A673 (cell line): ENCODE measurements around the gene LILRB1. TPM values are rescaled to one million over a fixed set of nuclear protein-coding genes. Genes with fewer than 3 reads are reported as not detected.
"Not testable (repeated sequence)": the region's sequence is repeated elsewhere in the genome, so short reads cannot be mapped to it uniquely, and the experiment has no call there.

Experiments used
- BruUV-seq: library from RNA; stranded (reverse); fragments of 400-500 nt; replicated peaks from 2 replicates; lab custom pipeline; 2021; lab: Mats Ljungman, UMichigan
- CTCF ChIA-PET: fragments of 300-600 bp; sonication (Branson Sonifier 250); formaldehyde crosslinking; loops from one replicate; lab custom pipeline; 2022; ENCODE audit warnings: antibody characterized with exemption; lab: Charles Lee
- POLR2A ChIA-PET: fragments of 300-600 bp; sonication (Branson Sonifier 250); formaldehyde crosslinking; loops from one replicate; lab custom pipeline; 2022; ENCODE audit warnings: antibody characterized with exemption; ENCODE audit not compliant: low non-redundant PET; lab: Charles Lee
- DNase-seq: peaks from one replicate; pipeline ENCODE4 v3.0.0-alpha.2; 2015; ENCODE audit warnings: low spot score
- H3K27ac ChIP-seq: fragments of 200-600 bp; sonication (generic); 2 replicates; pipeline ENCODE4 v1.5.1; 2016; ENCODE audit warnings: mixed run types, low read depth, mild to moderate bottlenecking, mixed read lengths, antibody characterized with exemption, low read length; ENCODE audit not compliant: poor library complexity, severe bottlenecking
- H3K27me3 ChIP-seq: fragments of 200-600 bp; sonication (generic); replicated peaks from 2 replicates; pipeline ENCODE4 v1.6.1; 2017; ENCODE audit warnings: mixed run types, low read depth, mild to moderate bottlenecking, mixed read lengths, antibody characterized with exemption, low read length; ENCODE audit not compliant: insufficient read depth, poor library complexity
- H3K36me3 ChIP-seq: fragments of 200-600 bp; sonication (generic); 2 replicates; pipeline ENCODE4 v1.6.1; 2016; ENCODE audit warnings: mixed run types, mild to moderate bottlenecking, mixed read lengths, antibody characterized with exemption, low read length; ENCODE audit not compliant: insufficient read depth, poor library complexity, severe bottlenecking
- H3K4me1 ChIP-seq: fragments of 200-600 bp; sonication (generic); 2 replicates; pipeline ENCODE4 v1.6.1; 2017; ENCODE audit warnings: mixed run types, mild to moderate bottlenecking, mixed read lengths, antibody characterized with exemption, low read length; ENCODE audit not compliant: insufficient read depth, poor library complexity, severe bottlenecking
- H3K4me3 ChIP-seq: fragments of 200-600 bp; sonication (generic); 2 replicates; pipeline ENCODE4 v1.5.1; 2016; ENCODE audit warnings: low read depth, mixed run types, mild to moderate bottlenecking, mixed read lengths, low read length; ENCODE audit not compliant: poor library complexity, severe bottlenecking
- H3K9me3 ChIP-seq: fragments of 200-600 bp; sonication (generic); 2 replicates; pipeline ENCODE4 v1.6.1; 2016; ENCODE audit warnings: mixed run types, low read depth, mild to moderate bottlenecking, mixed read lengths, antibody characterized with exemption, low read length; ENCODE audit not compliant: poor library complexity, severe bottlenecking
- EZH2 ChIP-seq: fragments of 200-600 bp; sonication (generic); IDR thresholded peaks from 2 replicates; pipeline ENCODE4 v1.6.1; 2017; ENCODE audit warnings: borderline replicate concordance, low read depth, mild to moderate bottlenecking, mixed read lengths, antibody characterized with exemption, low read length; ENCODE audit not compliant: poor library complexity, severe bottlenecking
- intact Hi-C: fragments of 100-400 bp; cut with micrococcal nuclease; formaldehyde crosslinking; loops from one replicate; pipeline ENCODE4 v1.10.0; 2022; ENCODE audit not compliant: unreplicated experiment
- total RNA-seq: library from RNA; stranded (reverse); gene quantifications from 2 replicates; pipeline ENCODE4 v1.2.3, GENCODE V29; 2021
- TF ChIP-seq, protein P1 (sequence below): fragments of 300-800, 200-600 bp; sonication (generic); conservative IDR thresholded peaks from 2 replicates; pipeline ENCODE4 v1.5.1; 2017; ENCODE audit warnings: low read depth, mild to moderate bottlenecking, antibody characterized with exemption, low read length, moderate library complexity, mixed read lengths

LILRB1 gene
- total RNA-seq, 1 experiment from 2014 or later = not detected

DNA sequence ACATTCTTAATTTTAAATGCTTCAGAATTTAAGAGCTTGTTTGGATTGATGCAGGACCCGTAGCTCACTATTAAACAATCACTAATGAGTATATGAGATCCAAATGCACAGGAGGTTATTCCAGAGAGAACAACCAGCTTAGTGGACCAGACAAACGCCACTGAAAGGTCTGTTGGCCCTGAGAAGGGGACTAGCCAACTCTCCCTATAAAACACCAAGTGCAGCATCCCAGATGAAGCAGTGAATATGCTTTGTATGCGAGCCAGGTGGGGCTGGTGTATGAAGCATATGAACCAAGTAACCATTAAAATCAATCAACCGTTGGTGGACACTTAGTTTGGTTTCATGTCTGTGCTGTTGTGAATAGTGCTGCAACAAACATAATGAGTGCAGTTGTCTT is 9.8 kb upstream of the LILRB1 start:
- H3K9me3 ChIP-seq = no peaks in the 10 kb centered on the region

DNA sequence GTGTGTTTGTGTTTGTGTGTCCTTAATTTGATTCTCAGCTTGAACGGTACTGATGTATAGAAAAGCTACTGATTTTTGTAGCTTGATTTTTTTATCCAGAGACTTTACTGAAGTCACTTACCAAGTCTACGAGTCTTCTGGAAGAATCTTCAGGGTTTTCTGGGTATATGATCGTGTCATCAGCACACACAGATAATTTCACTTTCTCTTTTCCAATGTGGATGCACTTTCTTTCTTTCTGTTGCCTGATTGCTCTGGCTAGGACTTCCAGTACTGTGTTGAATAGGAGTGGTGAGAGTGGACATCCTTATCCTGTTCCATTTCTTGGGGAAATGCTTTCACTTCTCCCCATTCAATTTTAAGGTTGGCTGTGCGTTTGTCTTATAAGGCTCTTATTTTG is 7.9 kb upstream of the LILRB1 start:
- Histone ChIP-seq H3K4me1 (no peaks in the 10 kb centered on the region), H3K9me3 (no peaks in the 10 kb centered on the region), H3K36me3 (no peaks in the 10 kb centered on the region), H3K4me3 (no peak overlapping the region), H3K27ac (no peak overlapping the region), H3K27me3 (peaks cover 18% of the 10 kb centered on the region)
- no peak for DNase-seq
- no TSS peak for BruUV-seq
- TF ChIP-seq, protein P1, sequence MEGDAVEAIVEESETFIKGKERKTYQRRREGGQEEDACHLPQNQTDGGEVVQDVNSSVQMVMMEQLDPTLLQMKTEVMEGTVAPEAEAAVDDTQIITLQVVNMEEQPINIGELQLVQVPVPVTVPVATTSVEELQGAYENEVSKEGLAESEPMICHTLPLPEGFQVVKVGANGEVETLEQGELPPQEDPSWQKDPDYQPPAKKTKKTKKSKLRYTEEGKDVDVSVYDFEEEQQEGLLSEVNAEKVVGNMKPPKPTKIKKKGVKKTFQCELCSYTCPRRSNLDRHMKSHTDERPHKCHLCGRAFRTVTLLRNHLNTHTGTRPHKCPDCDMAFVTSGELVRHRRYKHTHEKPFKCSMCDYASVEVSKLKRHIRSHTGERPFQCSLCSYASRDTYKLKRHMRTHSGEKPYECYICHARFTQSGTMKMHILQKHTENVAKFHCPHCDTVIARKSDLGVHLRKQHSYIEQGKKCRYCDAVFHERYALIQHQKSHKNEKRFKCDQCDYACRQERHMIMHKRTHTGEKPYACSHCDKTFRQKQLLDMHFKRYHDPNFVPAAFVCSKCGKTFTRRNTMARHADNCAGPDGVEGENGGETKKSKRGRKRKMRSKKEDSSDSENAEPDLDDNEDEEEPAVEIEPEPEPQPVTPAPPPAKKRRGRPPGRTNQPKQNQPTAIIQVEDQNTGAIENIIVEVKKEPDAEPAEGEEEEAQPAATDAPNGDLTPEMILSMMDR = no peak
- TF ChIP-seq EZH2 = no peak
- intact Hi-C loops = no loop called here
- ChIA-PET CTCF (no interaction called here), POLR2A (no interaction called here)

More for the DNA sequence above, 9.8 kb upstream of the LILRB1 start:
- peaks cover 11% of the 10 kb centered on the region for H3K27me3 ChIP-seq
- no peak overlapping the region for H3K27ac ChIP-seq
- no peaks in the 10 kb centered on the region for H3K36me3 ChIP-seq
- no peak for DNase-seq
- no peaks in the 10 kb centered on the region for H3K4me1 ChIP-seq
- intact Hi-C loops = no loop called here
- CTCF ChIA-PET = interaction anchor here (0.6 kb wide), 1 partner anchor 57 kb away, joined by 6 read pairs; no protein-coding TSS in a partner anchor
- BruUV-seq = no TSS peak
- TF ChIP-seq, protein P1 = no peak
- TF ChIP-seq EZH2 = no peak
- H3K4me3 ChIP-seq = no peak overlapping the region
- POLR2A ChIA-PET = no interaction called here

DNA sequence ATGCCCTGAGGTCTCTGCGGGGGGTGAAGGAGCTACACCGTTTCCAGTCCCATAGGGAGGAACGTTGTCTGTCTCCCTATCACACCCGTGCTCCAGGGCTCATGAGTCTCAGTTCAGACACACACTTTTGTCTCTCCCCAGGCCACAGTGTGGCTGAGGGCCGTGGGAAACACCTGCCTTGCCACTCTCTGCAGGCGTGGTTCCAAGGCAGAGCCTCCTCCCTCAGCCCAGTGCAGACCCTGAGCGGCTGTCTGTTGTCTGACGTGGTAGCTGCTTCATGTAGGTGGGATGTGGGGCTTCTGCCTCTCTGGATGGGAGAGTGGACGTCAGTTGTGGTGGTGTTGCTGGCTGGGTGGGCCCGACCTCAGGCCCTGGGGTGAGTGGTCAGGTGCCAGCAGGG is 6.0 kb upstream of the LILRB1 start:
- H3K4me1 ChIP-seq, H3K4me3 ChIP-seq, POLR2A ChIA-PET, H3K9me3 ChIP-seq, BruUV-seq, DNase-seq, intact Hi-C loops, H3K27ac ChIP-seq, CTCF ChIA-PET, H3K36me3 ChIP-seq: not testable (repeated sequence)
- peaks cover 34% of the 10 kb centered on the region for H3K27me3 ChIP-seq

DNA sequence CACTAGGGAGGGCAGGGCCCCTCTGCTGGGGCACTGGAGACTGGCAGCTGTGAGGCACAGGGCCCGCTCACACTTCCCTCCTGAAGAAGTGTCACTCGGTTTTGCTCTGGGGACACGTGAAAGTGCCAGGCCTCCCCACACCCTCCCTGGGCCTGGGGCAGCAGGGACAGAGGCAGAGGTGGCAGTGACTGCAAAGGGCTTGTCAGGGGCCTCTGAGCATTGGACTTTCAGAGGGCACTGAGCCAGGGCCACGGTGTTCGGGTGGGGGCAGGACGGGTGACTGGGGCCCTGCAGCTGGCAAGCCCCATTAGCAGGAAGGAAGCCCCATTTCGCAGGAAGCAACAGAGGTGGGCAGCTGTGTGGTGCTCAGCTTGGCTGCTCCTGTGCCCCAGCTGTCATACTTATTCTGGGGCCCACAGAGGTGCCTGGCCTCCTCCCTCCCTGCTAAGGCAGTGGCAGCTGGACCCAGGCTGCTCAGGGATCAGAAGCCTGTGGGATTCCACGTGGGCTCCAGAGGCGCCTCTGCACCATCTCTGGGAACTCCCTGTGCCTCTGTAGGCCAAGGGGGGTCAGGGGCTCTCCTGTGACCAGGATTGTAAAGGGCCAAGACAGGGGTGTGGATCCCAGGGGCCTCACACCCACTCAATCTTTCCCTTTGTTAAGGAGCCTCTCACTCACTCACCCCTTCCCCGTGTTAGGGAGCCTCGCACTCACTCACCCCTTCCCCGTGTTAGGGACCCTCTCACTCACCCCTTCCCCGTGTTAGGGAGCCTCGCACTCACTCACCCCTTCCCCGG is 5.2 kb upstream of the LILRB1 start:
- BruUV-seq, H3K4me1 ChIP-seq, POLR2A ChIA-PET, CTCF ChIA-PET, DNase-seq, H3K4me3 ChIP-seq, intact Hi-C loops, H3K27ac ChIP-seq, H3K9me3 ChIP-seq, H3K36me3 ChIP-seq: not testable (repeated sequence)
- H3K27me3 ChIP-seq = peaks cover 40% of the 10 kb centered on the region
